ENCODE measurements around the gene FGR. TPM values are rescaled to one million over a fixed set of nuclear protein-coding genes. Genes with fewer than 3 reads are reported as not detected.

The FGR gene
- total and polyA plus RNA-seq, 4 donors = 4.0 to 8.5 (median 5.4) TPM

DNA sequence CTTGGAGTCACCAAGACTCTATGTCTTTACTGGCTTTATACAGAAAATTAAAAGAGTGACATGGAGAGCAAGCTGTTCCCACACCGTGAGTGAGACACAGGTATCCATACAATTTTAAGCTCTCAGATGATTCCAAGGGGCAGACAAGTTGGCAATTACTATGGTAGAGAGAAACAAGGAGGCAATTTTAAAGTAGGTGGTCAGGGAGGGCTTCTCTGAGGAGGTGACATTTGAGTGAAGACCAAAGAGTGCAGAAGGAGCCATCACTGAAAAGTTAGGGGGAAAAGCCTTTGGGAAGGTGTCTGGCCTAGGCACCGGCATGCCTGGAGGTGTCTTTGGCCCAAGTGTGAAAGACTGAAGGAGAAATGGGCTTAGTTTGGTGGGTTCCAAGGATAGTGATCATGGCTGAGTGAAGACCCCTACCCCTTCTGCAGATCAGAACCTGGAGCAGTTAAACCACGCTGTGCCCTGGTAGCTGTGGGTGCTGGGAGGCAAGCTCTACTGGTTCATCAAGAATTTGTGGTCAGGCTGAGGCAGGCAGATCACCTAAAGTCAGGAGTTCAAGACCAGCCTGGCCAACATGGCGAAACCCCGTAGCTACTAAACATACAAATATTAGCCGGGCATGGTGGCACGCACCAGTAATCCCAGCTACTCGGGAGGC is 26.6 kb upstream of the FGR start:
- Histone ChIP-seq H3K4me3 (ENCODE audit: low read depth, low read length) (no peak overlapping the region), H3K27me3 (ENCODE audit: control insufficient read depth, insufficient read depth, low read length) (no peaks in the 10 kb centered on the region), H3K27ac (ENCODE audit: low read depth, low read length) (no peak overlapping the region), H3K9me3 (ENCODE audit: control insufficient read depth, insufficient read depth, low read length) (no peaks in the 10 kb centered on the region), H3K4me1 (ENCODE audit: control insufficient read depth, insufficient read depth, low read length) (peaks cover 22% of the 10 kb centered on the region), H3K36me3 (ENCODE audit: control insufficient read depth, insufficient read depth, low read length) (no peaks in the 10 kb centered on the region)
- no peak for DNase-seq (ENCODE audit: low read depth in 4 of 6, low spot score in 6 of 6)
- WGBS (ENCODE audit: insufficient coverage) = 98% methylated on average over 7 of the region's 8 CpGs

DNA sequence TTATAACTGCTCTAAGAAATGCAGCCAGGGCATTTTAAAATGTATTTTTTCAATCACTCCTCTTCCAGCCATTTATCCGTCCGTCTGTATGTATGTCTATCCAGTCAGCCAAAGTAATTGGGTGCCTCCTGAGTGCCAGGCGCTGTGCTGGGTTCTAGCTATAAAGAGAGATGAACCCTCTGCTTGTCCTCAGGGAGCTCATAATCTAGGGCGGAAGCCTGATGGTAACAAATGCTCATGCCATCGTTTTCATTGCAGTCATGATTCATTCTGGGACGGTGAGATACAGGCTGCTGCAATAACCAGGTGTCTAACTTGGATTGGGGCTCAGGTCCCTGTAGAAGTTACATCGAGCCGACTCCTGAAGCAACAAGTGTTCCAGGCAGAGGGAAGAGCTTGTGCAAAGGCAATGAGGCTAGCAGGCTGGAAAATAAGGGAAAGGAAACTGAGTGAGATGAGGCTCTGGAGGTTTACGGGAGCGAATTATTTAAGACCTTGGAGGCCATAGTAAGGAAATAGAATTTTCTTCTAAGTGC is 25.4 kb upstream of the FGR start:
- Histone ChIP-seq H3K36me3 (ENCODE audit: control insufficient read depth, insufficient read depth, low read length) (no peaks in the 10 kb centered on the region), H3K27ac (ENCODE audit: low read depth, low read length) (peak overlapping the region; percentile 61), H3K4me1 (ENCODE audit: control insufficient read depth, insufficient read depth, low read length) (peaks cover 29% of the 10 kb centered on the region), H3K4me3 (ENCODE audit: low read depth, low read length) (peak overlapping the region; percentile 20), H3K27me3 (ENCODE audit: control insufficient read depth, insufficient read depth, low read length) (no peaks in the 10 kb centered on the region), H3K9me3 (ENCODE audit: control insufficient read depth, insufficient read depth, low read length) (no peaks in the 10 kb centered on the region)
- DNase-seq (ENCODE audit: low read depth in 4 of 6, low spot score in 6 of 6) = no peak
- WGBS (ENCODE audit: insufficient coverage) = 76% methylated on average over 9 of the region's 10 CpGs

DNA sequence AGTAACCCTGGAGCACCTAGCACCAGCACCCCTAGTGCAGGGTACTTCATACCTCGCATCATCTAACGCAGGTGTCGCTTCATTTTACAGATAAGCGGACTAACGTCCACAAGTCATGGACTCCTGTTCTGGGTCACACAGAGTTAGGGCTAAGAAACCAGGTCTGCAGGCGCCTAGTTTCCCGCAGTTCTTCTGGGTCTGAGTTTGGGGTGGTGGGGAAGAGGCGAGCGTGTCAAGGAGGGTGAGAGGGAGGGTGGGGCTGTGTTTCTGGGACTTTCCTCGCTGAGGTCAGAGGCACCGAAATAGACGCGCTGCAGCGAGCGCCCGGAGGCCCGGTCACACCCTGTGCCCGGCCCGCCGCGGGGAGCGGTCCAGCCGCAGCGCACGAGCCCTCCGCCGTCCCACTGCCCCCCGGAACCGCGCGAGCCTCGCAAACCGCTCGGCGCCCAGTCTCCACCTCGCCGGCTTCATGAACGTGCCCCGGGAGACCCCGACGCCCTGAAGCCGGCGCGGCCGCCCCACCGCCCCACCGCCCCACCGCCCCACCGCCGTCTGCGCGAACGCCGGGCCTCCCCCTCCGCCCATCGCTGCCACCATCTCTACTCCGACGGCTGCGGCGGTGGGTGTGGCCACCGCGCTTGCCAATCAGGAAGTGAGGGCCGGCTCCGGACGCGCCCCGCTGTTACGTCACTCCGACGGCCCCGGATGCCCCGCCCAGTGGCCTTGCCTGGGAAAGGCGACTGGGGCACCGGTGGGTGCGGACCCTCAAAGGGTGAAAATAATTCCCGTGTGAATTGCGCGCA is 24.7 kb upstream of the FGR start:
- Histone ChIP-seq H3K4me1 (ENCODE audit: control insufficient read depth, insufficient read depth, low read length) (peaks cover 33% of the 10 kb centered on the region), H3K9me3 (ENCODE audit: control insufficient read depth, insufficient read depth, low read length) (no peaks in the 10 kb centered on the region), H3K27ac (ENCODE audit: low read depth, low read length) (peak overlapping the region; percentile 61), H3K4me3 (ENCODE audit: low read depth, low read length) (peak overlapping the region; percentile 20), H3K27me3 (ENCODE audit: control insufficient read depth, insufficient read depth, low read length) (no peaks in the 10 kb centered on the region), H3K36me3 (ENCODE audit: control insufficient read depth, insufficient read depth, low read length) (no peaks in the 10 kb centered on the region)
- 5% methylated on average over 65 of the region's 78 CpGs for WGBS (ENCODE audit: insufficient coverage)
- DNase-seq (ENCODE audit: low read depth in 4 of 6, low spot score in 6 of 6) = peak in 2 of 6 donors; percentile 91 to 92

DNA sequence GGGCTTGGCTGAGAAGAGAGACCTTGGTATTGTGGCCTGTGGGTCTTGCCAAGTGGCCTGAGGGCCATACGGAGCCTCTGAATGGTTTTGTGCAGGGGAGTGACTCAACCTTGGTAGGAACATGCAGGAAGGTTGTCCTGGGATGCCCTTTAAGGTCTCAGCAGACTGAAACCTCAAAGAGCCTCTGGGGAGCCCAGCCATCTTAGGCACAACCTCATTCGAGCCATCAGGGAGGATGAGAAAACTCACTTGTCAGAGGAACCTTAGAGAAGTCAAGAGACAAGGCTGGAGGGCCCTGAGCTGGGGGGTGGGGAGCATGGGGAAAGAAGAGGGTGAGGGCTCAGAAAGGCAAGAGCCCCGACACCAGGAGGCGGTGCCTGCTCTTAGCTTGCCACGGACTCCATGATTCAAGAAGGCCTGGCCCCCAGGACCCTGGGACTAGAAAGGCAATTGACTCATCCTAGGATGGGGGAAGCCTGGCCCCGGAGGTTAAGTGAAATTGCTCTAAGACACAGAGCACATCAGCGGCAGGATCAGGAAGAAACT is 24.0 kb upstream of the FGR start:
- peak overlapping the region; percentile 22 for H3K27ac ChIP-seq (ENCODE audit: low read depth, low read length)
- peaks cover 33% of the 10 kb centered on the region for H3K4me1 ChIP-seq (ENCODE audit: control insufficient read depth, insufficient read depth, low read length)
- DNase-seq (ENCODE audit: low read depth in 4 of 6, low spot score in 6 of 6) = no peak
- no peaks in the 10 kb centered on the region for H3K27me3 ChIP-seq (ENCODE audit: control insufficient read depth, insufficient read depth, low read length)
- H3K4me3 ChIP-seq (ENCODE audit: low read depth, low read length) = peak overlapping the region; percentile 20
- H3K9me3 ChIP-seq (ENCODE audit: control insufficient read depth, insufficient read depth, low read length) = no peaks in the 10 kb centered on the region
- no peaks in the 10 kb centered on the region for H3K36me3 ChIP-seq (ENCODE audit: control insufficient read depth, insufficient read depth, low read length)
- WGBS (ENCODE audit: insufficient coverage) = 68% methylated on average over 6 of the region's 7 CpGs

DNA sequence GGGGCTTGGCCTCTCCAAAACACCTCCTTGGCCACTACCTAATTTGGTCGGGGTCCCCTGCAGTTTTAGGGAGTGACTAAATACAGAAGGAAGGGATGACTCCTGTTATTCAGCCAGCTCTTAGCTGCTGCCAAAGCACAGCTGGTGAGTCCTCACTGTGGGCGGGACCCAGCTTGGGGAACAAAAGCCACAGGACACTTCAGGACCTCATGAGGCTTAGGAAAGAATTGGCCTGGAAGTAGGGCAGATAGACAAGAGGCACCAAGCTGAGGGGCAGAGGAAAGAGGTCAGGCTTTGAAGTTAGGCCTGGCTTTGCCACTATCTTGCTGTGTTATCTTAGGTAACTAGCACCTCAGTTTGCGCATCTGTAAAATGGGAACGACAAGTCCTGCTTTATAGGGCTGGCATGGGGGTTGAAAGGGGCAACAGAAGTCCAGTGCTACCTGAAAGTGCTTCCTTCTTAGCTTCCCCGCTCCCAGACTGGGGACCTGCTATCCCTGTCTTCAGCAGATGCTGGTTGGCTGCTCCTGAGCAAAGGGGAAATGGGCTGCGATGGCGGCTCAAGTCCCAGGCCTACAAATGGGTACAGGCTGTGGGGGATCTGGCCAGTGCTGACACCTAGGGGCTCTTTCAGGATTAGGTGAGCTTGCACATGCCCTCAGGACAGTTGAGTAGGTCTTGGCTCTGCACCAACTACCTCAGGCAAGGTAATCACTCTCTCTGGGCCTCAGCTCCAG is 21.3 kb upstream of the FGR start:
- no peaks in the 10 kb centered on the region for H3K36me3 ChIP-seq (ENCODE audit: control insufficient read depth, insufficient read depth, low read length)
- H3K4me1 ChIP-seq (ENCODE audit: control insufficient read depth, insufficient read depth, low read length) = peaks cover 22% of the 10 kb centered on the region
- H3K27me3 ChIP-seq (ENCODE audit: control insufficient read depth, insufficient read depth, low read length) = no peaks in the 10 kb centered on the region
- H3K9me3 ChIP-seq (ENCODE audit: control insufficient read depth, insufficient read depth, low read length) = no peaks in the 10 kb centered on the region
- no peak overlapping the region for H3K27ac ChIP-seq (ENCODE audit: low read depth, low read length)
- 86% methylated on average over 6 of the region's 7 CpGs for whole genome bisulfite sequencing (ENCODE audit: insufficient coverage)
- no peak for DNase-seq (ENCODE audit: low read depth in 4 of 6, low spot score in 6 of 6)
- no peak overlapping the region for H3K4me3 ChIP-seq (ENCODE audit: low read depth, low read length)

DNA sequence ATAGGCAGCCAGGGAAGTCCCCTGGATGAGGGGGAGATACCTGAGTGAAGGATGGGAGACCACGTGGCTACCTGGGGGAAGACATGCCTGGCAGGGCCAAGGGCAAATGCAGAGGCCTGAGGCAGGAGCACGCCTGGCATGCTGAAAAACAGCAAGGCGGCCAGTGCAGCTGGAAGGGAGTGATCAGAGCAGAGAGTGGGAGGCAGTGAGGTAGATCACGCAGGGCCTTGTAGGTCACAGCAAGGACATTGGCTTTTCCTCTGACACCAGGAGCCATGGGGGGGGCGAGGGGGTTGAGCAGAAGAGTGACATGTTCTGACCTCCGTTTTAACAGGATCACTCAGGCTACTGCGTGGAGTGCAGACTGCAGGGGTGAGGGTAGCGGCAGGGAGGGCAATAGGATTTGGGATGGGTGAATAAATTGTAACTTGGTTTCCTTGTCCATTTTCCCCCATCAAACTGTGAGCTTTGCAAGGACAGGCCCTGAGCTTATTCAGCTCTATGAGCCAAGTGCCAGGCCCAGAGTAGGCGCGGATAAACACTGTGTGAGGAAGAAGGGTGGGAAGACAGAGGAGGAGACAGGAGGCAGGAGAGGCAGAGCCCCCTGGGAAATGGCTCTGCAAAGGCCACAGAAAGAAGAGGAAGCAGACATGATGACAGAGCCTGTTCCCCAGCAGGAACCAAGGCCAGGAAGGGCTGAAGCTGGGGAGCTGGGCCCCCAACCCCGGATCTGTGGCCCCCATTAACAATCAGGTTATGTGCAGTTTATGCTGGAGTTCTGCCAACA is 20.4 kb upstream of the FGR start:
- peak overlapping the region; percentile 15 for H3K27ac ChIP-seq (ENCODE audit: low read depth, low read length)
- peaks cover 25% of the 10 kb centered on the region for H3K4me1 ChIP-seq (ENCODE audit: control insufficient read depth, insufficient read depth, low read length)
- H3K27me3 ChIP-seq (ENCODE audit: control insufficient read depth, insufficient read depth, low read length) = no peaks in the 10 kb centered on the region
- no peaks in the 10 kb centered on the region for H3K36me3 ChIP-seq (ENCODE audit: control insufficient read depth, insufficient read depth, low read length)
- WGBS (ENCODE audit: insufficient coverage) = 64% methylated on average over 8 of the region's 11 CpGs
- no peak overlapping the region for H3K4me3 ChIP-seq (ENCODE audit: low read depth, low read length)
- DNase-seq (ENCODE audit: low read depth in 4 of 6, low spot score in 6 of 6) = peak in 1 of 6 donors; percentile 23
- no peaks in the 10 kb centered on the region for H3K9me3 ChIP-seq (ENCODE audit: control insufficient read depth, insufficient read depth, low read length)

DNA sequence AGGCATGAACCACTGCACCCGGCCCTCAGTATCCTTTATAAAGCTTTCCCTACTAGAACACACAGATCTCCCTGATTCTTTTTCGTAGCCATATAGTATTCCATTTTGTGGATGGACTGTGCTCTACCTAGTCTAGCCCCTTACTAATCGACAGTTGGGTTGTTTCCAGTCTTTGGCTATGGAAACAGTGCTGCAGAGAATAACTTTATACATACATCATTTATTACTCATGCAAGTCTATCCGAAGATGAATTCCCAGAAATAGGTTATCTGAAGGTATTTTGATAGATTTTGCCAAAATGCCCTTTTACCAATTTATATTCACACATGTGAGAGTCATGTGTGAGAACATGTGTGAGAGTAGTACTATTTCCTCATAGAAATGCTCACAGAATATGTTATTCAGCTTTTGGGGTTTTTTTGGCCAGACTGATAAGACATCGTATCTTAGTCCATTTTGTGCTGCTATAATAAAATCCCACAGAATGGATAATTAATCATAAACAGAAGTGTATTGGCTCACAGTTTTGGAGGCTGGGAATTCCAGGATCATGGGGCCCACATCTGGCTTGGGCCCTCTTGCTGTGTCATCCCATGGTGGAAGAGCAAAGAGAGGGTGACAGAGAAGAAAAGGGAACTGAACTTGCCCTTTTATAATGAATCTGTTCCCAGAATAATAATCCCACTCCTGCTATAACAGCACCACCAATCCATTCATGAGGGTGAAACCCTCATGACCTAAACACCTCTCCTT is 17.3 kb upstream of the FGR start:
- no peak for DNase-seq (ENCODE audit: low read depth in 4 of 6, low spot score in 6 of 6)
- Histone ChIP-seq H3K4me3 (ENCODE audit: low read depth, low read length) (no peak overlapping the region), H3K27me3 (ENCODE audit: control insufficient read depth, insufficient read depth, low read length) (no peaks in the 10 kb centered on the region), H3K27ac (ENCODE audit: low read depth, low read length) (no peak overlapping the region), H3K9me3 (ENCODE audit: control insufficient read depth, insufficient read depth, low read length) (no peaks in the 10 kb centered on the region), H3K4me1 (ENCODE audit: control insufficient read depth, insufficient read depth, low read length) (peaks cover 18% of the 10 kb centered on the region), H3K36me3 (ENCODE audit: control insufficient read depth, insufficient read depth, low read length) (no peaks in the 10 kb centered on the region)
- no CpG with 5 or more reads among the region's 5 CpGs for WGBS (ENCODE audit: insufficient coverage)

DNA sequence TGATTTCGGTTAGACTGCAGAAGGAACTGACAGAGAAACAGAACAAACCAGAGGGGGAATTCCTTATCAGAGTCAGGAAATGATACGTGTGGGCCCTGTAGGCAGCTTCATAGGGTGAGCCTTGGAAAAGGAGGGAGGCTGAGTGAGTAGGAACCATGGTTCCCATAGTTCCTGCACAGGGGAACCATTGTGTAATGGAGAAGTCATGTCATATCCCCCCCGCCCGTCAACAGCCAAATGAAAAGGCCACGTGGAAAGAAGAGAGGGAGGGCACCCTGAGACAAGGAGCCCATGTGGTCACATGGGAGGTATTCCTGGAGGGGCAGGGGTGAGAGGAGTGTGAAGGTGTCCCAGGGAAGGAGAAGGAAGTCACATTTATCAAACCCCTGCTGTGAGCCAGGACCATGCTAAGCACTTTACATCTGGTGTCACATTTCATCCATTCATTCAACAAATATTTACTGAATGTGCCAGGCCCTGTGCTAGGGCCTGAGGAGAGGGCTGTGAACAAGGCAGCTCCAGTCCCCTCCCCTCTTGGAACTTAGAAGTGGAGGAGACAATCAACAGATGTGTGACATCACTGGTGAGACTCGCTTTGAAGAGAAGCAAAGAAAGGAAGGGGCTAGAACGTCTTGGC is 15.7 kb upstream of the FGR start:
- Histone ChIP-seq H3K36me3 (ENCODE audit: control insufficient read depth, insufficient read depth, low read length) (no peaks in the 10 kb centered on the region), H3K27ac (ENCODE audit: low read depth, low read length) (peak overlapping the region; percentile 33), H3K9me3 (ENCODE audit: control insufficient read depth, insufficient read depth, low read length) (no peaks in the 10 kb centered on the region), H3K4me3 (ENCODE audit: low read depth, low read length) (no peak overlapping the region), H3K27me3 (ENCODE audit: control insufficient read depth, insufficient read depth, low read length) (no peaks in the 10 kb centered on the region), H3K4me1 (ENCODE audit: control insufficient read depth, insufficient read depth, low read length) (peaks cover 15% of the 10 kb centered on the region)
- WGBS (ENCODE audit: insufficient coverage) = 40% methylated on average over 4 of the region's 7 CpGs
- no peak for DNase-seq (ENCODE audit: low read depth in 4 of 6, low spot score in 6 of 6)
